AG04449 (cell line): ENCODE results near the gene MIS12.
A peak's percentile ranks its signal among the peaks of the same experiment; 100 is the strongest.

ENCODE experiments used
- CTCF ChIA-PET: fragments of 350-600 bp; formaldehyde crosslinking; extraction: SDS; loops from one replicate; lab custom pipeline; 2021; ENCODE audit warnings: antibody characterized with exemption; lab: Yijun Ruan, JAX
- POLR2A ChIA-PET: fragments of 400-600, 350-600 bp; formaldehyde crosslinking; extraction: SDS; loops from one replicate; lab custom pipeline; 2020; ENCODE audit warnings: antibody characterized with exemption, inconsistent platforms; lab: Yijun Ruan, JAX
- DNase-seq: peaks from one replicate; pipeline ENCODE4 v3.0.0-alpha.2; 2010; ENCODE audit warnings: low read depth, low spot score
- H3K4me3 ChIP-seq: 2 replicates; pipeline ENCODE4 v1.5.1; 2011; ENCODE audit warnings: low read depth, mild to moderate bottlenecking, control low read depth, low read length
- CTCF ChIP-seq: IDR thresholded peaks from one replicate; pipeline ENCODE4 v1.5.1; 2011; ENCODE audit warnings: mild to moderate bottlenecking, moderate library complexity, low read length, control low read depth, inconsistent platforms; ENCODE audit not compliant: insufficient read depth; ENCODE audit errors: missing control alignments

Gene MIS12

GRCh38 chr17:5523249-5523648 is 36.9 kb downstream of the MIS12 start:
- no peak for DNase-seq
- ChIA-PET POLR2A (no interaction called here), CTCF (no interaction called here)
- TF ChIP-seq CTCF = no peak
- H3K4me3 ChIP-seq = no peak overlapping the region

- H3K4me3 ChIP-seq = no peak overlapping the region
- ChIA-PET POLR2A (interaction anchor here (0.5 to 1.9 kb wide), 6 partner anchors 11 to 91 kb away, joined by 3 to 15 read pairs (median 6); partner anchors contain the start of genes DERL2 and MIS12), CTCF (interaction anchor here (0.9 to 1.1 kb wide), 2 partner anchors 10 to 88 kb away, joined by 3 read pairs; partner anchors contain the start of gene C1QBP)
- peak; percentile 85 for DNase-seq
- TF ChIP-seq CTCF = no peak
Observed at GRCh38 chr17:5526821-5527598, 40.6 kb downstream of the MIS12 start.

- DNase-seq = no peak
- POLR2A ChIA-PET = interaction anchor here (1.3 to 1.9 kb wide), 3 partner anchors 19 to 41 kb away, joined by 6 to 15 read pairs (median 7); partner anchors contain the start of genes DERL2 and MIS12
- CTCF ChIA-PET = interaction anchor here (1.1 to 1.2 kb wide), 2 partner anchors 89 to 908 kb away, joined by 3 read pairs; partner anchors contain the start of genes AIPL1 and C1QBP
- TF ChIP-seq CTCF = no peak
- H3K4me3 ChIP-seq = no peak overlapping the region
Observed at GRCh38 chr17:5527601-5528250, 41.4 kb downstream of the MIS12 start.

GRCh38 chr17:5530265-5531084 is 44.1 kb downstream of the MIS12 start:
- POLR2A ChIA-PET = no interaction called here
- no peak for TF ChIP-seq CTCF
- no peak for DNase-seq
- H3K4me3 ChIP-seq = no peak overlapping the region
- CTCF ChIA-PET = interaction anchor here (1.1 kb wide), 1 partner anchor 15 kb away, joined by 3 read pairs; no protein-coding TSS in a partner anchor

- CTCF ChIA-PET = no interaction called here
- DNase-seq = no peak
Observed at GRCh38 chr17:5531085-5531418, 44.7 kb downstream of the MIS12 start.

More at GRCh38 chr17:5531085-5531418, 44.7 kb downstream of the MIS12 start:
- POLR2A ChIA-PET = no interaction called here
- TF ChIP-seq CTCF = no peak
- H3K4me3 ChIP-seq = no peak overlapping the region
